Central memory CD8-positive, alpha-beta T cell (primary cell): ENCODE results near the gene LUZP4.
"Not testable (repeated sequence)": the region's sequence is repeated elsewhere in the genome, so short reads cannot be mapped to it uniquely, and the experiment has no call there.

Source experiments
- ATAC-seq: fragments of 150-1000 bp; cut with Tn5 transposase; replicated peaks from 2 replicates; pipeline ENCODE4 v1.10.0; 2022; ENCODE audit warnings: mild to moderate bottlenecking, moderate FRiP score, moderate number of reproducible peaks; ENCODE audit not compliant: poor library complexity, severe bottlenecking; ENCODE audit errors: extremely low read depth
- DNase-seq, 2 donors: peaks; one replicate each; pipeline ENCODE4 v3.0.0; 2021; ENCODE audit warnings: low spot score in 2 of 2
- H3K27ac Mint-ChIP-seq: one replicate; pipeline ENCODE4 v1.8.0; 2022; ENCODE audit warnings: low read depth, mild to moderate bottlenecking, moderate library complexity, mixed read lengths
- H3K27me3 Mint-ChIP-seq: one replicate; pipeline ENCODE4 v1.8.0; 2022; ENCODE audit warnings: mixed read lengths
- H3K36me3 Mint-ChIP-seq: one replicate; pipeline ENCODE4 v1.8.0; 2022; ENCODE audit warnings: mild to moderate bottlenecking, moderate library complexity, mixed read lengths; ENCODE audit not compliant: insufficient read depth
- H3K4me1 Mint-ChIP-seq: one replicate; pipeline ENCODE4 v1.8.0; 2022; ENCODE audit warnings: mixed read lengths
- H3K4me3 Mint-ChIP-seq: one replicate; pipeline ENCODE4 v1.8.0; 2022; ENCODE audit warnings: mild to moderate bottlenecking, moderate library complexity, mixed read lengths
- H3K9me3 Mint-ChIP-seq: one replicate; pipeline ENCODE4 v1.8.0; 2022; ENCODE audit warnings: mixed read lengths

The LUZP4 gene

GRCh38 chrX:115311139-115311538 is 21.6 kb downstream of the LUZP4 start:
- no peaks in the 10 kb centered on the region for H3K36me3 Mint-ChIP-seq
- no peak for DNase-seq
- ATAC-seq, result no peak
- H3K4me3 Mint-ChIP-seq, result no peak overlapping the region
- H3K27ac Mint-ChIP-seq, result no peak overlapping the region
- H3K9me3 Mint-ChIP-seq, result no peaks in the 10 kb centered on the region
- H3K4me1 Mint-ChIP-seq, result no peaks in the 10 kb centered on the region
- no peaks in the 10 kb centered on the region for H3K27me3 Mint-ChIP-seq

DNA sequence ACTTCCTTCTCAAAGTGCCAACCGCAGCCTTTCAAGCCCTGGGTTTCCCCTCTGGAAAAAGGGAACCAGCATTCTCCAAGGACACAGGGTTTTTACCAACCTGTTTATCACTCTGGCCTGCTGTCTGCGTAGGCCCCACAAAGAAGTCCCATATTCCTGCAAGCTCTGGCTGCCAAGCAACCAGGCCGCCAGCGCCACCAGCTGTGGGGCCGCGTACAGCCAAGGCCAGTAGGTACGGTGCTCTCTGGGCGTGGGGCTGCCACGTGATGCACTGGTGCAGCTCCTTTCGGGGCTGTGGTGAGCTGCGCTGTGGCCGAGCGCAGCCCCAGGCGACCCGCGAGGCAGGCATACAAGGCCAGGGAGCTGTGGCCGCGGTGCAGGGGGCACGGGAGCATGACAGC is 22.1 kb downstream of the LUZP4 start:
- Mint-ChIP-seq H3K4me1 (no peaks in the 10 kb centered on the region), H3K9me3 (no peaks in the 10 kb centered on the region), H3K36me3 (no peaks in the 10 kb centered on the region), H3K4me3 (no peak overlapping the region), H3K27ac (no peak overlapping the region), H3K27me3 (no peaks in the 10 kb centered on the region)
- ATAC-seq (no peak), DNase-seq (no peak)

- H3K36me3 Mint-ChIP-seq, result no peaks in the 10 kb centered on the region
- no peaks in the 10 kb centered on the region for H3K4me1 Mint-ChIP-seq
- ATAC-seq (no peak), DNase-seq (no peak)
- no peaks in the 10 kb centered on the region for H3K9me3 Mint-ChIP-seq
- H3K4me3 Mint-ChIP-seq, result no peak overlapping the region
- no peak overlapping the region for H3K27ac Mint-ChIP-seq
- H3K27me3 Mint-ChIP-seq, result no peaks in the 10 kb centered on the region
These were observed 28.6 kb downstream of the LUZP4 start for GRCh38 chrX:115318139-115318538.

DNA sequence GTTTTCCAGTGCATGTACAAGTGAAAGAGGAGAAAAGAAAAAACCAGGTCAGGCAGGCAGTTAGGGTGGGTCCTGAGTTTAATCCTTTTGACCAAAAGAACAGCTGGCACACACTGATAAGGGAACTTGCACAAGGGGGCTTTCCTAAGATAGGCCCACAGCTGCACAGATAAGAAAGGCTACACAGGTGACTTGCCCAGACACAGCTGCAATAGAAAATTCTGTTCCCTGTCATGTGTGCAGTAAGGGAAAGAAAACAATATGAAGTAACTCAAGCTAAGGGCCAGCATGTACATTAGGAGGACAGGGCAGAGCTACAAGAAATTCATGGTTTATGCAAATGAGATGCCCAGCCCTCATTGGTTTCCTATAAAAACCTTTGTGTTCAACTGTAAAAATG is 32.9 kb downstream of the LUZP4 start:
- Mint-ChIP-seq H3K9me3 (no peaks in the 10 kb centered on the region), H3K27me3 (no peaks in the 10 kb centered on the region), H3K4me1 (no peaks in the 10 kb centered on the region), H3K4me3 (no peak overlapping the region), H3K36me3 (no peaks in the 10 kb centered on the region), H3K27ac (no peak overlapping the region)
- DNase-seq (no peak), ATAC-seq (no peak)

GRCh38 chrX:115324194-115324593 is 34.7 kb downstream of the LUZP4 start:
- DNase-seq (no peak), ATAC-seq (no peak)
- Mint-ChIP-seq H3K4me3 (no peak overlapping the region), H3K9me3 (no peaks in the 10 kb centered on the region), H3K27me3 (no peaks in the 10 kb centered on the region), H3K27ac (no peak overlapping the region), H3K4me1 (no peaks in the 10 kb centered on the region), H3K36me3 (no peaks in the 10 kb centered on the region)

DNA sequence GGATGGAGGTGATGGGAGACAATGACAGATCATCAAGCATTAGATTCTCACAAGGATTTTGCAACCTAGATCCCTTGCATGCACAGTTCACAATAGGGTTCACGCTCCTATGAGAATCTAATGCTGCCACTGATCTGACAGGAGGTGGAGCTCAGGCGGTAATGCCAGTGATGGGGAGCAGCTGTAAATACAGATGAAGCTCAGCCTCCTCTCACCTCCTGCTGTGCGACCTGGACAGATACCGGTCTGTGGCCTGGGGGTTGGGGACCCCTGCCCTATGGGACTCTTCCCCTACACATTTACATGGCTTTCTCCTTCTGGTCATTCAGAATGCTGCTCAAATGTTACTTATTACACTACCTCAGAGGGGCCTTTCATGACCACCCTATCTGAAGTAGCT is 39.8 kb downstream of the LUZP4 start:
- not testable (repeated sequence) for H3K27me3 Mint-ChIP-seq, H3K9me3 Mint-ChIP-seq, H3K4me1 Mint-ChIP-seq, H3K27ac Mint-ChIP-seq, H3K36me3 Mint-ChIP-seq, H3K4me3 Mint-ChIP-seq, DNase-seq, ATAC-seq

GRCh38 chrX:115330498-115331168 is 41.1 kb downstream of the LUZP4 start:
- DNase-seq (no peak), ATAC-seq (no peak)
- H3K27ac Mint-ChIP-seq, result no peak overlapping the region

GRCh38 chrX:115332832-115333231 is 43.3 kb downstream of the LUZP4 start:
- Mint-ChIP-seq H3K4me3 (no peak overlapping the region), H3K27me3 (no peaks in the 10 kb centered on the region), H3K9me3 (no peaks in the 10 kb centered on the region), H3K27ac (no peak overlapping the region), H3K36me3 (no peaks in the 10 kb centered on the region), H3K4me1 (no peaks in the 10 kb centered on the region)
- ATAC-seq, result no peak
- DNase-seq, result no peak

More at GRCh38 chrX:115330498-115331168, 41.1 kb downstream of the LUZP4 start:
- Mint-ChIP-seq H3K4me1 (no peaks in the 10 kb centered on the region), H3K27me3 (no peaks in the 10 kb centered on the region), H3K9me3 (no peaks in the 10 kb centered on the region), H3K4me3 (no peak overlapping the region), H3K36me3 (no peaks in the 10 kb centered on the region)

DNA sequence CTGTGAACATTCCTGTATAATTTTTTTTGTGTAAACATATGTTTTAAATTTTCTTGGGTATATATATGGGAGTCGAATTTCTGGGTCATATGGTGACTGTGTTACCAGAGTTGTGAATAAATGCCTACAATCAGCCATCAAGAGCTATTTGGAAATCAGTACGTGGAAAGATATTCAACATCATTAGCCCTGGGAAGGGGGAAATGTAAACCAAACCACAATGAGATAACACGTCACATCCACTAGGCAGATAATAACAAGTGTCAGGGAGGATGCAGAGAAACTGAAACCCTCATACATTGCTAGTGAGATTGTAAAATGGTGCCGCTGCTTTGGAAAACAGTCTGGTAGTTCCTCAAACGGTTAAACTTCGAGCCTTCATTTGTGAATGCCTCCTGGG is 43.9 kb downstream of the LUZP4 start:
- Mint-ChIP-seq H3K4me1 (no peaks in the 10 kb centered on the region), H3K27me3 (no peaks in the 10 kb centered on the region)

GRCh38 chrX:115337491-115338144 is 48.1 kb downstream of the LUZP4 start:
- H3K27me3 Mint-ChIP-seq, result no peaks in the 10 kb centered on the region
- no peaks in the 10 kb centered on the region for H3K4me1 Mint-ChIP-seq
- no peak overlapping the region for H3K27ac Mint-ChIP-seq
- H3K36me3 Mint-ChIP-seq, result no peaks in the 10 kb centered on the region
- H3K9me3 Mint-ChIP-seq, result no peaks in the 10 kb centered on the region
- H3K4me3 Mint-ChIP-seq, result no peak overlapping the region
- DNase-seq (no peak), ATAC-seq (no peak)

More for the DNA sequence above, 43.9 kb downstream of the LUZP4 start:
- Mint-ChIP-seq H3K9me3 (no peaks in the 10 kb centered on the region), H3K36me3 (no peaks in the 10 kb centered on the region), H3K27ac (no peak overlapping the region), H3K4me3 (no peak overlapping the region)
- DNase-seq, result no peak
- no peak for ATAC-seq

- Mint-ChIP-seq H3K4me1 (no peaks in the 10 kb centered on the region), H3K4me3 (no peak overlapping the region), H3K27me3 (no peaks in the 10 kb centered on the region), H3K27ac (no peak overlapping the region), H3K9me3 (no peaks in the 10 kb centered on the region), H3K36me3 (no peaks in the 10 kb centered on the region)
- ATAC-seq (no peak), DNase-seq (no peak)
These were observed 50.0 kb downstream of the LUZP4 start for GRCh38 chrX:115339441-115340025.

- no peaks in the 10 kb centered on the region for H3K4me1 Mint-ChIP-seq
These were observed 51.9 kb downstream of the LUZP4 start for GRCh38 chrX:115341421-115341820.

More at GRCh38 chrX:115341421-115341820, 51.9 kb downstream of the LUZP4 start:
- Mint-ChIP-seq H3K4me3 (no peak overlapping the region), H3K36me3 (no peaks in the 10 kb centered on the region), H3K27ac (no peak overlapping the region), H3K9me3 (no peaks in the 10 kb centered on the region), H3K27me3 (no peaks in the 10 kb centered on the region)
- ATAC-seq (no peak), DNase-seq (no peak)
